ENCODE measurements around the gene KDF1.
"Not testable (repeated sequence)": the region's sequence is repeated elsewhere in the genome, so short reads cannot be mapped to it uniquely, and the experiment has no call there.

Gene KDF1

DNA sequence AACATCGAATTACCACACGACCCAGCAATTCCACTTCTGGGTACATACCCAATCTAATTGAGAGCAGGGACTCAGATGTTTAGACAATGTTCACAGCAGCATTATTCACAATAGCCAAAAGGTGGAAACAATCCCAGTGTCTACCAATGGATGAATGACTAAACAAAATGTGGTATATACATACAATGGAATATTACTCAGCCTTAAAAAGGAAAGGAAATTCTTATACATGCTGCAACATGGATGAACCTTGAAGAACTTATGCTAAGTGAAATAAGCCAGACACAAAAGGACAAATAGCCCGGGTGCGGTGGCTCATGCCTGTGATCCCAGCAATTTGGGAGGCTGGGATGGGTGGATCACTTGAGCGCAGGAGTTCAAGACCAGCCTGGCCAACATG is 6.9 kb downstream of the KDF1 start:
- DNase-seq, result no peak

DNA sequence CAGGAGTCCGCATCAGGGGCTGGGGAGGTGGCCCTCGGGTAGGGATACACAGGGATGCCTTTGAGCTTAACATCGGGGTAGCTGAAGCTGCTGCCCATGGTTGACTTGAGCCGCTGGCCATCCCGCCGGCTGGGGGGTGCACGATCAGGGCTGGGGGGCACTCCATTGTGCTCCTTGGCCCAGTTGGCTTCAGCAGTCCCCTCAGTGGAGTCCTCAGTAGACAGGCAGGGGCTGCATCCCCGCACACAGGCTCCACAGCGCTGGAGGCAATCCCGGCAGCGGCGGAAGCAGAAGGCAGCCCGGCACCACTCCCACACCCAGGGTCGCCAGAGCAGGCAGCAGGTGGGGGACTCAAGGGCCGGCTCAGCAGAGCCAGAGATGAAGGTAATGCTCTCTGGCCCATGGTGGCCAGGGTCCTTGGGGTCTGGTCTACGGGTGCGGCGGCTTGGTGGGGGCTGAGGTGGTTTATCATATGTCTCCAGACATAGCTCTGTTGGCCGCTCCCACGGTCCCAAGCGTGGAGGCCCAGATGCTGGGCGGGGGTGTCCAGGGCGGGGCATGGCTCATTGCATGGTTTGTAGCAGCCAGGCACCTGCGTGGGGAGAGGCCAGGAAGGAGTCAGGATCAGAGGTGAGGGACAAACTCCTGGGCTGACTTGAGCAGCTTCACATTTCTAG is 8.3 kb downstream of the KDF1 start:
- no peak for DNase-seq

DNA sequence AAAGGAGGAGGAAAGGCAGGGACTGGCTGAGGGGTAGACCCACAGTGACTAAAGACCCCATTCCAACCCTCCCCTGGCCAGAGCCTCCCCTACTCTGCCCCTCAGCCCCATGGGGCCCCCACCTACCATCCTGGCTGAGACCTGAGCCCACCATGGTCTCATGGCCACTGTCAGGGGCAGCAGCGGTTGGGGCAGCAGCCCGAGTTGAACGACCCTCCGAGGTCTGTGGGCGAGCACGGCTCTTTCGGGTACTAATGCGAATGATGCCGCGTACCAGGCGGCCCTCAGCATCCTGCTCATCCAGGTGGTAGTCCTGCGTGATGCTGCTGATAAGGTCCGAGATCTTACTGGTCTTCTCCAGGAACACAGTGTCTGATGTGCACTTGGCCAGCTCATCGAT is 9.1 kb downstream of the KDF1 start:
- DNase-seq, result no peak

DNA sequence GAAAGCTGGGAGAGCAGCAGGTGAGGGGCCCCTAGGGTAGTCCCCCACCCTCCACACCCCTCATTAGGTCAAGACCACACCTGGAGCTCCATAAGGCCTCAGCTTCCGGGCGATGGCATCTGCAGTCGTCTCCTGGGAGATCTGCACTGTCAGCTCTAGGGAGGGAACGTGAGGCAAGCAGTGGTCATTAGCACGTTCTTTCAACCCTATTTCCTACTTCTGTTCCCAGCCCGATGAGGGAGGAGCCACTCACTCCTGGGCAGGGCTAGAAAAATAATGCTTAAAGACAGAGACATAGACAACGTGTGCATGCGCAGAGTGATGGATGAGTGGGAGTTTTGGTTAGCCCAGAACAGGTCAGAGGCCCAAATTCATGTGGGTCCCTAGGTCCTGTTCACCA is 9.7 kb downstream of the KDF1 start:
- DNase-seq, result no peak

DNA sequence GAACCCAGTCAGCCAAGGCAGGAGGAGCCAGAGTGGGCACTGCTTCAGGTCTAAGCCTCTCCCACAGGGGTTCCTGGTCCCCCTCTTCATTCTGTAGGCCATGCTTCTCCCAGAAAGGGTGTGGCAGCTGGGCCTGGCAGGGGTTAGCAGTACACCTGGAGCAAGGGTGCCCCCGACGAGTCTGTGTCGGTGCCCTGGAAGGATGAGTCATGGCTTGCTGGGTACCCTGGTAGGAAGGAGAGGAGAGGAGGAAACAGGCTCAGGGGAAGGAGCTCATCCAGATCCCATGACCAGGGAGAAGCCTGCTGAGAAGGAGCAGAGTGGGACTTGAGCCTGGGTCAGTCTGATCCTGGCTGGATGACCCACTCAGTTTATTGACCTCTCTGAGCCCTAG is 10.3 kb downstream of the KDF1 start:
- no peak for DNase-seq

DNA sequence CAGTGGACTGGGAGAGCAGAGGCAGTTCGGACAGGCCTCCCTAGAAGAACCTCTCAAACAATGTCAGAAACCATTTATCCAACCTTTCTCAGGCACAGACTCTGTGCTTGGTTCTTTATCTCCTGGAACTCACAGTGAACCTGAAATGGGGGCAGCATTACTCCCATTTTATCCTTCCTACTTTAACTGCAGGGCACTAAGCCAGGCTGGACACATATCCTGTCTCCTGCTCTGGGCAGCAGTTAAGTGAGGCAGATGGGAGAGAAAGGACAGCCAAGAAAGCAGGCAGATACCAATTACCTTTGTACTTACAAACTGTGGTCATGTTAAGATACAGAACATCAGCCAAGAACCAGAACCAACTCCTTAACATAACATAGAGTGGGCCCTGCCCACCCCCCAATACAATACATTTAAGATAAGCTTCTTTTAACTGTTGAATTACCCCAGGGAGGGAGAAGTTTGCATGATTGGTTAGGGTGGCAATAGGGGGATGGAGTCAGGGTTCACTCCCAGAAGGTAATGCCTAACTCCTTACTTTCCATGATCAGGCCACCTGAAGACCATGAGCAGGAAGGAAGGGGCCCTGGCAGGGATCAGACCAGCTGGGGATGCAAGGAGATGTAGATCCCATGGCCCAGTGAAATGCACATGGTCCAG is 10.9 kb downstream of the KDF1 start:
- no peak for DNase-seq

DNA sequence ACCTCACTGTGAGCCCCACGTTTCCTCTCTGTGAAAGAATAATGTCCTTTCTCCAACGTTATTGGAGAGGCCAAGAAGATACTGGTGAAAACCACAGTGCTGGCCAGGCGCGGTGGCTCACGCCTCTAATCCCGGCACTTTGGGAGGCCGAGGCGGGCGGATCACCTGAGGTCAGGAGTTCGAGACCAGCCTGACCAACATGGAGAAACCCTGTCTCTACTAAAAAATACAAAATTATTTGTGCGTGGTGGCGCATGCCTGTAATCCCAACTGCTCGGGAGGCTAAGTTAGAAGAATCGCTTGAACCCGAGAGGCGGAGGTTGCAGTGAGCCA is 11.6 kb downstream of the KDF1 start:
- not testable (repeated sequence) for DNase-seq

DNA sequence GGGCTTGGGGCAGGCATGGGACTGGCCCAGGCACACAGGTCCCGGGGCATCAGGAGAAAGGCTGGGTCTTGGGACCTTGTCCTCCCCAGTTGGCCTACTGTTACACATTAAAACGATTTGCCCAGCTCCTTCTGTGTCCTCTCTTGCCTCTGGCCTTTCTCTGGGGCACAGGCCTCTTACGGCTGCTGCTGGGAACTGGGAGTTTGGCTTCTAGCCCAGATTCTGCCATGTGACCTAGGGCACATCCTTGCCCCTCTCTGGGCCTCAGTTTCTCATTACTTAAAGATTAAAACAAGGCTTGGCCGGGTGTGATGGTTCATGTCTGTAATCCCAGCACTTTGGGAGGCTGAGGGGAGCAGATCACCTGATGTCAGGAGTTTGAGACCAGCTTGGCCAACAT is 14.0 kb downstream of the KDF1 start:
- DNase-seq, result no peak

DNA sequence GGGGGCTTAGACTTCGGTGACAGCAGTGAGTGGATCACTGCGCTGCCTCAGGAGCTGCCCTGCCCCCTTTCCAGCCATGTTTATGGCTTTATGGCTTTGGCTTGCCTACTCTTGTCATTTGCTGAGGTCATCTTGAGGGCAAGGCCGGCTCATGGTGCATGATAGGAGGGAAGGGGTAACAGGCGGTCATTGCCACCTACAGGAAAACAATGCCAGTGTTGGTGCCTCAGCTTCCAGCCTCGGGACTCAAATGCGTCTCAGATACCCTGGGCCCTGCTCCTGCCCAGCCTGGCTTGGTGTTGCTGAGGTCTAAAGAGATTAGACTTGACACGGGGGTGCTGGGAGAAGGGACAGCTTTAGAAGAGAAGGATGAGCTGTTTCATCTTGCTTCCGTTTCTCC is 14.5 kb downstream of the KDF1 start:
- DNase-seq, result no peak

DNA sequence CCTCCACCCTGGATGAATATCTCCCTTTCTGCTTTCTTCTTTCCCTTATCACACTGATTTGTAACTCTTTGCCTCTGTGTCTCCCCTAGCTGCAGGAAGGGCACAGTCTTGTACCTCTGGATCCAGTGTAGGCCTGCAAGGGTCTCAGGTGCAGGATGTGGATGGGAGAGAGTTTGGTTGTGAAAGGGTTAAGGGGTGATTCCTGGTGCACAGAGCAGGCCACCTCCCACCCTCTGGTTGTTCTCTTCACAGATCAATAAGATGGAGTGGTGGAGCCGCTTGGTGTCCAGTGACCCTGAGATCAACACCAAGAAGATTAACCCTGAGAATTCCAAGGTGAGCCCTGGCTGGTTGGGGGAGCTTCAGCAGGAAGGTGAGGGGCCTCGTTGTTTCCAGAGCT is 15.1 kb downstream of the KDF1 start:
- no peak for DNase-seq

DNA sequence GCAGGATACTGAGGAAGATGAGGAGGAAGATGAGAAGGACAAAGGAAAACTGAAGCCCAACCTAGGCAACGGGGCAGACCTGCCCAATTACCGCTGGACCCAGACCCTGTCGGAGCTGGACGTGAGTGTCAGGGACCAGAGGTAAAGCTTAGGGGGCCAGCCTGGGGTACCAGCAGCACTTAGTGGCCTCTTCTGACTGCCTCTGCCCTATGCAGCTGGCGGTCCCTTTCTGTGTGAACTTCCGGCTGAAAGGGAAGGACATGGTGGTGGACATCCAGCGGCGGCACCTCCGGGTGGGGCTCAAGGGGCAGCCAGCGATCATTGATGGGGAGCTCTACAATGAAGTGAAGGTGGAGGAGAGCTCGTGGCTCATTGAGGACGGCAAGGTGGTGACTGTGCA is 17.6 kb downstream of the KDF1 start:
- no peak for DNase-seq

DNA sequence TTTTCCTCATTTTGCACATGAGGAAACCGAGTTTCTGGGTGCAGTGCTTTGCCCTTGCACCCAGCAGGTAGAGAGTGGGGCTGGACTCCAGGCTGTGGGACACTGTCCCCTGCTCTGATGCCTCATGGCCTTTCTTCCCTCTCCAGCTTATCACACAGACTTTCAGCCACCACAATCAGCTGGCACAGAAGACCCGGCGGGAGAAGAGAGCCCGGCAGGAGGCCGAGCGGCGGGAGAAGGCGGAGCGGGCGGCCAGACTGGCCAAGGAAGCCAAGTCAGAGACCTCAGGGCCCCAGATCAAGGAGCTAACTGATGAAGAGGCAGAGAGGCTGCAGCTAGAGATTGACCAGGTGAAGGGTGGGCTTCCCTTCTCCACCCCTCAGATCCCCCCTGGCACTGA is 19.0 kb downstream of the KDF1 start:
- no peak for DNase-seq

DNA sequence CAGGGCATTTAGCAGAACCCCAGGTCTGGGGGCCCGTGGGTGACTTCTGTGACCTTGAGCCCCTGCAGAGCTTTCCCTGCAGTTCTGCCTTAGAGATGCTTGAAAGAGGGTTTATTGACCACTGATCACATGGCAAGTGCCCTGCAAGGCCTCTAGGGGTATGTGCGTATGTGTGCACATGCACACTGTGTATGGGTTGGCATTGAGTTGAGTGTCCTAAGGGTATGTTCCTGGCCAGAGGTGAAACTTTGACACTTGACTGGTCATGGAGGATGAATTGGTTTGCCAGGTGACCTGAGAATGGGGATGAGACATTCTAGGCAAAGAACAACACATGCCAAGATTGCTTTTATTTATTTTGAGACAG is 21.6 kb downstream of the KDF1 start:
- no peak for DNase-seq

DNA sequence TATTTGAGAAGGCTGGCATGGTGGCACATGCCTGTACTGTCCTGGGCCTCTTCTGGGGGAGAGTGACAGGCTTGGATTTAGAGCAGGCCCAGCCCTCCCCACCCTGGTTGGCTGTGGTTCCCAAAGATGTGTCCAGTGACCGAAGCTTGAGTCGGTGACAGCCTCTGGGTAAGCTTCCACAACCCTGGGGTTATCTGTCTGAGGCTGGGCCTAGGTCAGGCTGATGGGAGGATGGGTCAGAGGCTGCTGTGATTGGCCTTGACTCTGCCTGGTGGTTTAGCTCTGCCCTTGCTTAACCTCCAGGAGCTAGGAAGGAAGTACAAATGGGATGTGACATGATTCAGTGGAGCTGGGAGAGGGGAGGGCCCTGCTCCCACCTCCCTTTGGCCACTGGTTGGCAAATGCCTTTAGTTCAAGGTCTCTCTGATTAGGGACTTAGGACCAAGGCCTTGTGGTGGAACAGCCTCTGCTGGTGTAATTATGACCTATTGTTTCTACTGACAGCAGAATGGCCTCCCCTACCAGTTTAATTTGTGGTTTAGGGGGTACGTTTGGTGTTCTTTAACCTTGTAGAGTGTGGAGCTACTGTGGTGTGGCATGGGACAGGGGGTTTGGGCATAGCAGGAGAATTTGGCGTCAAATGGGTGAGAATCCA is 22.1 kb downstream of the KDF1 start:
- DNase-seq, result no peak

DNA sequence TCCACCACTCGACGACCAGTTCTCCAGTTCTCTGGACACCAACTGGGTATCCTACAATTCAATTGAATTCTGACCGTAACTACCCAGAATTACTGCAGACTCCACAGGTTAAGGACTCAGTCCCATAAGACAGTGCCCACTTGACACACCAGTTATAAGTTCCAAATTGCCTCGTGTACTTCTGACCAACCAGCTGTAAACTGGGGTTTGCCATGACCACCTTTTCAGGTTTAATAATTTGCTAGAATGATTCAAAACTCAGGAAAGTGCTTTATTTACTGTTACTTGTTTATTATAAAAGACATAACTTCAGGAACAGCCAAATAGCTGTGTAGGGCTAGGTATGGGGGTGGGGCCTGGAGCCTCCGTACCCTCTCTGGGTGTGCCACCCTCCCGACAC is 23.4 kb downstream of the KDF1 start:
- no peak for DNase-seq

DNA sequence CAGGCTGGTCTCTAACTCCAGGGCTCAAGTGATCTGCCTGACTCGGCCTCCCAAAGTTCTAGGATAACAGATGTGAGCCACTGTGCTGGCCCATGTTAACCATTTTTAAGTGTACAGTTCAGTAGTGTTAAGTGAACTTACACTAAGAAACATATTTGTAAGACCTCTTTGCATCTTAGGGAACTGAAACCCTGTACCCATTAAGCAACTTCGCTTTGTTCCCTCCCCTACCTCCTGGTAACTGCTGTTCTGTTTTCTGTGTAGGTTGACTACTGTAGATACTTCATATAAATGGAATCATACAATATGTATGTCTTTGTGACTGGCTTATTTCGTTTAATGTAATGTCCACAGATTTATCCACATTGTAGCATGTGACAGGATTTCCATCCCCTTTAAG is 27.7 kb downstream of the KDF1 start:
- DNase-seq, result no peak

DNA sequence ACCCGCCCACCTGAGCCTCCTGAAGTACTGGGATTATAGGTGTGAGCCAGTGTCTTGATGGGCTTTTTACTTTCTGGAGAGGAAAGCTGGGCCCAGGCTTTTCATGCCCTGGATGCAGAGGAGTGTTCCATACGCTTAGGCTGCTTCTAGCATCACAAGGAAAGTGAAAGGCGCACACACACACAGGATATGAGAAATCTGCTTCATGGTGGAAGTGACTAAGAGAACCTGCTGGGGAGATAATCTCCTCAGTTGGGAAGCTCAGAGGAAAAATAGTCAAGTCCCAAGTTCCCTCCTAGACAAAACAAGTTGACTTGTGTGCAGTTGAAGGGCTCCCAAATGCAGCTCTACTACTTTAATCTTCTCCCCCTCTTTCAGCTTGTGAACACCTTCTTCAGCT is 36.6 kb downstream of the KDF1 start:
- no peak for DNase-seq

DNA sequence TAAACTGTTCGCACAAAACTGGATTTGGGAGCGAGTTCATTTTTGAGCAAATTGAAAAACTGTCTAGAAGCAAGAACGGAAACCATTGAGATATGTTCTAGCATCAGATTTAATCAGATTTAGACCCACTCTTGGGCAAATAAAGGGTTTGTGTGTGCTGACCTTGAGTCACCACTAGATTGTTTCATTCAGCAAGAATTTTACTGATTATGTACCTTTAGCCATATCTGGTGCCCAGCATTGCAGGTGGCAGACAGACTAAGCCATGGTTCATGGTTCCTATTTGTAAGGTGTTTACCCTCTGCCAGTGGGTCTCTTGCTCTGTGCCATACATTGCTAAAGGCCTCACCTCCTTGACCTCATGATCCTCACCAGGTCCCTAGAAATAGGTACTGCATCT is 37.4 kb downstream of the KDF1 start:
- no peak for DNase-seq

DNA sequence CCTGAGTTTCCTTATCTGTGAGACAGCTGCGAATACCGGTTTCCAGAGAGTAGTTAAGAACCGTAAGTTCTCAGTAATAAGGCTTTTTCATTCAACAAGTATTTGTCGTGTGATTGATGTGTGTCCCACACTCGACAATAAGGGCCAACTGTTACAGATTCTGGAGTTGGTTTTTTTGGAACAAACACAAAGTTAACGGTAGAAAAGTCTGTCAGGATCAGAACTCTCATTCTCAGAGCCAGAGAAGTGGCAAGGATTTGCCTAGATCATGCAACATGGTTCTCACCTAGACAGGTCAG is 37.9 kb downstream of the KDF1 start:
- no peak for DNase-seq

DNA sequence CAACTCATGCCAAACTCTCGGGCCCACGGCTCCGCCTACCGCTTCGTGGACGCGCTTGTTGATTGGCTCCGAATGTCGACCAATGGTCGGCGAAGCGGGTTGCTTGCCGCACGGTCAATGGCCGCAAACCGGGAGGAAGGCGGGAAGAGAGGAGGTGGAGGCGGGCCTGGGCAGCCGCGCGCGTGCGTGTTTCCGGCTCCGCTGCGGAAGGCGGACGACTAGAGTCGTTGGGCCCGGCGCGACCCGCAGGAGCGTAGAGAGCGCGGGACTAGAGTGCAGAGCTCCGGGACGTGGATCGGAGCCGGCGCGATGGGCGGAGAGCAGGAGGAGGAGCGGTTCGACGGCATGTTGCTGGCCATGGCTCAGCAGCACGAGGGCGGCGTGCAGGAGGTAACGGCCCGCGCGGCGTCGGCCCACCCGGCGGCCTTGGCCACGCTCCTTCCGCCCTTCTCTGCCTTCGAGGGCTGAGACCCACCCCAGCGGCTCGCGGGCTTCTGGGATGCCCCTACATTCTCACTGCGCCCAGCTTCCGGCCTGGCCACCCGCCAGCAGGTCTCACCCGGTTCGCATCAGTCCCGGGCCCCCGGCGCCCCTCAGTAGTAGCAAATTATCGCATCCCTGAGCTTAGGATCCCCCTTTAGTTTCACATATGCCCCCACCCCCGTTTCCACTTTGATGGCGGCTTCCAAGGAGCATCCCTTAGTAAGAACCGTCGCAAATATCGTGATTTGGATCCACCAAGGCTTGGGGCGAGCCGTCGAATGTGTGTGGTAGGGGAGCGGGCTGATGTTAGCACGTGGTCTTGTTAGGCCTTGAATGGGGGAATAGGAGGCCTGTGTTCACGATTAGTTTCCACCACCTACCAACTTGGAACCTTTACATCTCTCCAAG is 38.5 kb downstream of the KDF1 start, which contains the start of gene NUDC:
TSS of gene NUDC (plus strand) at position 204 of the 891 bp plus-strand sequence. CDS start at position 310, 106 bp downstream.
- DNase-seq, result peak; percentile 93

DNA sequence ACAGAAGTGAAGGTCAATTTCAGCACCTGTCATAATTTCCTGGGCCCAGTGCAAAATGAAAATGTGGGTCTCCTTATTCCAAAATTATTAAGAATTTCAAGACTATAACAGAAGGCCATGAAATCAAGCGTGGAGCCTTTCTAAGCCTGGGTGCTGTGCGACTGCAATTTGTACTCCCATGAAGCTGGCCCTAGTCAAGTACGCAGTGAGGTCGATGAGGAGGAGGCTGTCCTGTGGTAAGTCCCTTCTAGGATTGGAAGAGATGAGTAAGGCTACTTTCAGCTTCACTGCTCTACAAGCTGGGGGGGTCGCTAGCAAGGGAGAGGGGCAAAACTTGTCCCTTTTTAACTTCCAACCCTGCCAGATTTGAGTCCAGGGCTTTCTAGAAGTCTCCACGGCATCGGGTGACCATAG is 39.1 kb downstream of the KDF1 start:
- DNase-seq, result no peak

DNA sequence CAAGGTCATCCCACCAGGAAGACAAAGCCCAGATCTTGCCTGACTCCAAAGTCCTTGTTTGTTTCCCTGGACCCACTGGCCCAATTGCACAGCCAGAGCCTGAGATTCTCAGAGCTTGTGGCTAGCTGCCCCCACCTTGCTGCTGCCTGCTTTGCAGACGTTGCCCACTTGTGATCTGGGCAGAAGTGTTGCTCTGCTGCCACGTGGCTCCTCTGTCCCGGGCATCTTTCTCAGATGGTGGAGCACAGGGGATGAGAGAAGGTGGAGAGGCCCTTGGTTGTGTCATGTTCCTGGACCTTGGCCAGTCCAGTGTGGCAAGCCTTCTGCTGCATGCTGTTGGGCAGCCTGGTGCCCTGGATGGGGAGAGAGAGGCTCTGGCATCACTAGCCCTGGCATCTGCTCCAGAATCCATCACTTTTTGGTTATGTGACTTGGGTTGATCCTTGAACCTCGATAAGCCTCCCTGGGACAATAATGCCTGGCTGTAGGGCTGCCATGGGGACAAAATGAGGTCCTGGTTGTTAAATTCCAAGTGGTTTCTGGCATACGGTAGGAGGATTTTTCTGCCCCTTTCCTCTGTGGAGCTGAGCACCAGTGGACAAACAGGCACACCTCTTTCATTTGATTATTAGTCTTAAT is 44.9 kb downstream of the KDF1 start:
- no peak for DNase-seq
